HG03520 (cell line): ENCODE data around the gene CHRNA3.
"Not testable (repeated sequence)": the region's sequence is repeated elsewhere in the genome, so short reads cannot be mapped to it uniquely, and the experiment has no call there.

Experiments used
- ATAC-seq: cut with Tn5 transposase; IDR thresholded peaks from one replicate; pipeline ENCODE4 v1.9.1; 2021; ENCODE audit warnings: mild to moderate bottlenecking, moderate library complexity; ENCODE audit not compliant: unreplicated experiment

CHRNA3 gene

DNA sequence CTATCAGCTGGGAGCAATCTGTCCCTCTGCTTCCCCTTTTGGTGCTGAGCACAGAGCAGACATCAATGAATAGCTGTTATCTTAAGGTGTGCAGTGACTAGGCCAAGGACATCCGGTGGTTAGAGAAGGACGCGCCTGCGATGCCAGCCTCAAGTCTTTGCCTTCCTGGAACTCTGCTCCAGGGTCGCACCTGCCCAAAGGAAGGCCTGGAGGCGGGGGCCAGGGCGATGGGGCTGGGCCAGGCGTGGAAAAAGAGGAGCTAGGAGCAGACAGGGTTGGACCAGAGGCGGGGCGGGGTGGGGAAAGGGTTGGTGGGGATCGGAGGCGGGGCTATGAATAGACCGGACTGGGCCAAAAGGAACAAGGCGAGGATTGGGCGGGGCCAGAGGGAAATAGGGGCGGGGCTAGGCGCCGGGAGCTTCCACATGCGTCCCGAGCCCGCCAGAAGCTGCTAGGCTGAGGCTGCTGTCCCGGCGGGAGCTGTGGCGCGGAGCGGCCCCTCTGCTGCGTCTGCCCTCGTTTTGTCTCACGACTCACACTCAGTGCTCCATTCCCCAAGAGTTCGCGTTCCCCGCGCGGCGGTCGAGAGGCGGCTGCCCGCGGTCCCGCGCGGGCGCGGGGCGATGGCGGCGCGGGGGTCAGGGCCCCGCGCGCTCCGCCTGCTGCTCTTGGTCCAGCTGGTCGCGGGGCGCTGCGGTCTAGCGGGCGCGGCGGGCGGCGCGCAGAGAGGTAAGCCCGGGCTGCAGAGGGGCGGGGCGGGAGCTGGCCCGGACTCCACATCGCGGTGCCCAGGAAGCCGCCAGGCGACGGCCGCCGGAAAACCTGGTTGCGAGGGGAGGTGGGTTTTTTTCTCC lies 55.5 kb downstream of the CHRNA3 start, which contains the start of gene CHRNA5:
CHRNA5 (plus strand) TSS at position 424 of the 854 bp plus-strand sequence; CDS start at position 624, 200 bp downstream.
- ATAC-seq, result peak; percentile 79

DNA sequence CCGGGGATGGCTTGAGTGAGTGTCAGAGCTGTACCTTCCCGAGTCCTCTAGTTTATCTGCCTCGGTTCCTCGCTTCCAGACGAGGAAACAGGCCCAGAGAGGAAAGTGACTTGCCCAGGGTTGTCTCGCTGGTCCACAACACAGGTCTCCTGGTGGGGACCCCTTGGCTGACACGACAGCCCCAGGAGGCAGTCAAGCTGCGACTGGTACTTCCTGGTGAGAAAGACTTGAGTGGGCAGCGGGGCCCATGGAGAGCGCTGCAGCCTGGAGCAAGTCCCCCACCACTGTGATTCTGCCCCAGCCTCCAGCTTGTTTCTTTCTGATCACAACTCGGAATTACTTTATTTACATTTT lies 56.1 kb downstream of the CHRNA3 start:
- no peak for ATAC-seq

DNA sequence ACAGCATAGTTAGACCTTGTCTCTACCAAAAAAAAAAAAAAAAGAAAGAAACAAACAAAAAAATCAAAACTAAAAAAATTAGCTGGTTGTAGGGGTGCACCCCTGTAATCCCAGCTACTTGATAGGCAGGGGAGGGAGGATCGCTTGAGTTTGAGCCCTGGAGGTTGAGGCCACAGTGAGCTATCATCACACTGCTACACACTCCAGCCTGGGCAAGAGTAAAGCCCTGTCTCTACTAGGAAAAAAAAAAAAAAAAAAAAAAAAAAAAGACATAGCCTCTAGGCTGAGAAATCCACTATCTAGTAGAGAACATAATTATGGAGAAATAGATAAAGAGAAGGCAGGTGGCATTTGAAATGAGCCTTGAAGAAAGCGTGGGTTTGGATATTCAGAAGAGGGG lies 57.7 kb downstream of the CHRNA3 start:
- no peak for ATAC-seq

DNA sequence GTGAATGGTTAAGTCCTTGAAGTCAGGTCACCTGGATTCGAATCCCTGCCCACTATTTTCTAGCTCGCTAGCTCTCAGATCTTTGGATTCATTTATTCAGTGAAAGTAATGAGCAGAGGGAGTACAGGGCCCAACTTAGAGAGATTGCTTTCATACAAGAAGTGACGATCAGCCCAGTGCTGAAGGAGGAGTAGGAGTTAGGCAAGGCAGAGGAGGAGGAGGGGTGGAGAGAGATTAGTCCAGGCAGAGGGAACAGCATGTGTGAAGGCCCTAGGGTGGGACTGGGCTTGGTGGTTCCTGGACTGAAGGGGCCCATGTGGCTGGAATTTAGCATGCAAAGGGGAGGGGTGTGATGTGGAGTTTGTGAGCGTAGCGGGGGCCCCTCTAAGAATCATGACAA lies 59.3 kb downstream of the CHRNA3 start:
- no peak for ATAC-seq

DNA sequence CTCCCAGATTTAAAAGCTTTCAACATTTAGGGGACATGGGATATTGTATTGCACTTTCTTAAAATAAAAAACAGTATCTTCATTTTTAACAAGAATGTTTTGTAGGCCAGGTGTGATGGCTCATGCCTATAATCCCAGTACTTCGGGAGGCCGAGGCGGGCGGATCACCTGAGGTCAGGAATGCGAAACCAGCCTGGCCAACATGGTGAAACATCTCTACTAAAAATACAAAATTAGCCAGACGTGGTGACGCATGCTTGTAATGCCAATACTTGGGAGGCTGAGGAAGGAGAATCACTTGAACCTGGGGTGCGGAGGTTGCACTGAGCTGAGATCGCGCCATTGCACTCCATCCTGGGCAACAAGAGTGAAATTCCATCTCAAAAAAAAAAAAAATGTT lies 60.6 kb downstream of the CHRNA3 start:
- not testable (repeated sequence) for ATAC-seq

DNA sequence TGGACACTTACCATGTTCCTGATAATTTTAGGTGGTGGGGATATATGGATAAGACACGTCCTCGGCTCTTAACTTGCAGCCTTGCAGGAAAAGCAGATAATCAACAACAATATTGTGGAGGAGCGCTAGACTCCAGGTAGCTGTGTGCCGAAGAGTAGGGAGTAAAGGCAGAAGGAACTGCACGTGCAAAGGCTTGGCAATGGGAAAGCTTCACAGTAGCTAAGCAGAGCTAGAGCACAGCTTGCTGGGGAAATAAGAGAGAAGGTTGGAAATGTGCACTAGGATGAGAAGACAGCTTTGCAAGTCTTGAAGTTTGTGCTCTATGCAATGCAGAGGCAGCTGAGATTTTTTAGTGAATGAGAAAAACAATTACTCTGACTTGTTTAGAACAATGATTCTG lies 68.2 kb downstream of the CHRNA3 start:
- no peak for ATAC-seq

DNA sequence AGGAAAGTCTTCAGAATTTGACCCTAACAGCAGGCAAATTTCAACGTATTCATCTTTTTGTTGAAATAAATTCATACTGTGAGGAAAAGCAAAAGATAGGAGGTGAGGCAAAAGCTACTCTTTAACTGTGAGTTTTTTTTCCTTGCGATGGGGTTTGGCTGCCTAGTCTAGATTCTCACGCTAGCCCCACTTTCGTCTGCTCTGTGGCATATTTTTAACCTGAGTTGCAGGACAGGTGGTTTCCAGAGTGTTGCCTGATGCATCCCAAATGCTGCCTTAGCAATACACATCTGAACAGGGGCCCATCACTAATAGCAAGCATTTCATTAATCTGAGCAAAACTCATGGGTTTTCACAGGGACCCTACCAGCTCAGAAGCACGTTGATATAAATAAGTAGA lies 68.9 kb downstream of the CHRNA3 start:
- ATAC-seq, result no peak

DNA sequence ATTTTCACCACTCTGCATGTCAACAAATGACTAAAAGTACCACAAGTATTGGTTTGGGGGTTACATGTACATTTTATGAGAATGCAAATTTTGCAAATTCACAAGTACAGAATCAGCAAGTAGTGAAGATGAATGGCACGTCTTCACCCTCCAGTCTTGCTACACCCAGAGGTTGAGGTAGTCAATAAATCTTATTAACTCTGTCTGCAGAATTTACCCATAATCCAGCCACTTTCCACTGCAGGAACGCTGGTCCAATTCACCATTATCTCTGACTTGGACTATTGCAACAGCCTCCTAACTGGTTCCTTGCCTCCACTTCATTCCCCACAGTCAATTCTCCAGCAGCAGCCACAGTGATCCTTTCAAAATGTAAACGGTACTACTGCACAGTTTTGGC lies 70.0 kb downstream of the CHRNA3 start:
- ATAC-seq, result no peak

DNA sequence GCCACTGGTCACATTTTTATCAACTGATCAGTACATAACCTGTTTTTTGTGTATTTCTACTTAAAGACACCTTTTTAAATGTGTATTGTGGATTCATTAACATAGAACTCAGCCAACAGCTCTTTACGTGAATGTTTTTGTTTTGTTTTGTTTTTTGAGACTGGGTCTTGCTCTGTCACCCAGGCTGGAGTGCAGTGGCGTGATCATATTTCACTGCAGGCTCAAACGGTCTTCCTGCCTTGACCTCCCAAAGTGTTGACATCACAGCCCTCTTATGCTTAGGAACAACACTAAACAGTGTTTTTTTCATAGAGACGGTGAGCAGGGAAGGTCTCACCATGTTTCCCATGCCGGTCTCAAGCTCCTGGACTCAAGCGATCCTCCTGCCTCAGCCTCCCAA lies 70.6 kb downstream of the CHRNA3 start:
- ATAC-seq, result no peak
